Activated T-cell treated with anti-CD3 and anti-CD28 coated beads for 48 hours (primary cell): ENCODE results near the gene VSX1.

Experiments
- DNase-seq: peaks from one replicate; pipeline ENCODE4 v3.0.0-alpha.2; 2020; ENCODE audit warnings: low read depth

The VSX1 gene

DNA sequence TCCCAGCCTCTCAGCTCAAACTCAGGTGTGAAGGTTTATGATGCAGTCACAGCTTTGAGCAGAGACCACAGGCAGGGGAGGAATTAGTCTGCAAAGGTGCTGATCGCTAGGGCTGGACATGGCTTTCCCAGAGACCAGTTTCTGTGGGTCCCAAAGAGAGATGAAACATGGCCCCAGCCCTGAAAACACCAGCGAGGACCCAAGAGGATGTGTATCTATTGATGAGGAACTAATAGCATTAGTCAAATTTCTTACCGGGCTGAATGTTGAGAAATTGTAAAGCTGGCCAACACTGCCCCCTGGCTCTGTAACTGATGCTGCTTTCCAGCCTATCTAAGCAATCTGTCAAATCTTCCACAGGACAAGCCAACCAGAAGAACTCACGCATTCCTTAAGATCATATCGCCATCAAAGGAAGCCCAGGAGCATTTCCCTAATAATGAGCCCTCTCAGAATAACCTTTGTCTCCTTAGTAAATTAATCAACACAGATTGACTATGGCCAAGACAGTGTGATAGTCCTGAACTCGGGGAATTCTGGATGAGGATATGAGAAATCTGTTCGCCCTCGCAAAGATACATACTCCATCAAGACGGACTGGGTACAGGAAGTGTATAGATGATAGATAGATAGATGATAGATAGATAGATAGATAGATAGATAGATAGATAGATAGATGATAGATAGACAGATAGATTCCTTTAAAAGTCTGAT, 16.2 kb downstream of the VSX1 start:
- DNase-seq: no peak

GRCh38 chr20:25065072-25065624, 16.8 kb downstream of the VSX1 start:
- no peak for DNase-seq

DNA sequence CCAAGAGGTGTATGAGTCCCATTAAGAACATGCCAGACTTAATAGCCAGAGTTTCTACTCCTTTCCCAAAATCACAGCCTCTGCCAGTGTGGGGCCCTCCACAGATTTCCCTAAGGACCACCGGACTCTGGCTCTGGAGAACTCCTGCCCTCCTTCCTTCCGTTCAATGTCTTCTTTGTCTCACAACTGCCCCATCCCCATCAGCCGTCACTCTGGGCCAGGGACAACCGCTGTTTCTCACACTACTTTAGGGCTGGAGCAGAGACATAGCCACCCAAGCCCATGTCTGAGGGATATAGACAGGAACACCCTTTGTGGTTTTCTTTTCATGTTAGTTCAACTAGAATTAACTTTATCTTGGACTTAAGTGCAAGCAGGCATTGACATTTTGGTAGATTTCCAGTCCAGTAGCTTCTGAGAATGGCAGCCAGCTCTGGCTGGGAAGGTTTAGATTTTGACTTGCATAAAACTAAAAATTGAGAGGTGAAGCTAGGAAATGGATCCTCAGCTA, 17.3 kb downstream of the VSX1 start:
- no peak for DNase-seq

DNA sequence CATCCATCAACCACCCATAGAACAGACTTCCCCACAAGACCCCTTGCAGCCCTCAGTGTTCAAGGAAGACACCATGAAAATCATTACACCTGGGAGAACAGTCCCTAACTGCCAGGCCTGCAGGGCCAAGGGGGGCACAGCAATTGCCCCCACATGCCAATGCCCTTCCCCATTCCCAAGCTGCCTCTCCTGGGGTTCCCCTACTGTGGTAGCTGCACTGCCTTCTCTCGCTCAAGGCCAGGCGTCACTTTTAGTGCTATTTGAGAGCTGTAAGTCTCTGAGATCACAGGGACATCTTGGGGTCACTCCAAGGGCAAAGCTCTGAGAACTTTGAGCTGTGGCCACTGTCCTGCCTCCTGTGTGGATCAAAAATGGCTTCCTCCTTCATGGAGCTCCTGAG, 18.0 kb downstream of the VSX1 start:
- no peak for DNase-seq

DNA sequence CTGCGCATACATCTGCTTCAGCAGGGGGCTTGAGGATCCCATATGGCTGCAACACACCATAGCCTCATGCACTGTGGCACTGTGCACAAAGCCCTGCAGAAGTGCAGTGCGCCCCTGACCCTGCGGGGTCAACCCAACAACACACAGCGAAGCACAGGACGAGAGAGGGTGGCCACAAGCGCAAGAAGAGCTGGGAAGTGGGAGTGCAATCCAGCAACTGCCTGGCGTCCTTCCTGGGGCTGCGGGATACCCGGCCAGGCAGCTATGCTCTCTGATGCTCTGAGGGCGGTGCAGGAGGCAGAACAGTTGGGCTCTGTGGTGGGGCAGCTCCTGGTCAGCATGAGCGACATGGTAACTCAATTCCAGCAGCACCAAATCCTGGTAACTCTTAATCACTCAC, 18.4 kb downstream of the VSX1 start:
- no peak for DNase-seq

DNA sequence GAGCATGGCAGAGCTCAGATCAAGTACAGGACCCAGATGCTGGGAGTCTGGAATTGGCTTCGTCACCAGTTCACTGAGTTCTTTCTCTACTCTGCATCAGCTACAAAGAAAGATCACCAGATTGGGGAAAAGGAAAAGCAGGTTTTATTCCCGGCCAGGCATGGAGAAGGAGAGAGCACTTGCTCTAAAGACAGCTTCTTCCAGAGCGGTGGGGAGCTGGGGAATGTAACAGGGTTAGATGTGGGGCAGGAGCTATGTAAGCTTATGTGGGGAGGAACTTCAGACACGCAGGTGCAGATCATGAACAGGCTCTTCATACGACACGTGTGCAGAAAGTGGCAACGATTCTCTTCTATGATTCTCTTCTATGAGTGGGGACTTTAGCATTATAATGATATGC, 19.1 kb downstream of the VSX1 start:
- no peak for DNase-seq

DNA sequence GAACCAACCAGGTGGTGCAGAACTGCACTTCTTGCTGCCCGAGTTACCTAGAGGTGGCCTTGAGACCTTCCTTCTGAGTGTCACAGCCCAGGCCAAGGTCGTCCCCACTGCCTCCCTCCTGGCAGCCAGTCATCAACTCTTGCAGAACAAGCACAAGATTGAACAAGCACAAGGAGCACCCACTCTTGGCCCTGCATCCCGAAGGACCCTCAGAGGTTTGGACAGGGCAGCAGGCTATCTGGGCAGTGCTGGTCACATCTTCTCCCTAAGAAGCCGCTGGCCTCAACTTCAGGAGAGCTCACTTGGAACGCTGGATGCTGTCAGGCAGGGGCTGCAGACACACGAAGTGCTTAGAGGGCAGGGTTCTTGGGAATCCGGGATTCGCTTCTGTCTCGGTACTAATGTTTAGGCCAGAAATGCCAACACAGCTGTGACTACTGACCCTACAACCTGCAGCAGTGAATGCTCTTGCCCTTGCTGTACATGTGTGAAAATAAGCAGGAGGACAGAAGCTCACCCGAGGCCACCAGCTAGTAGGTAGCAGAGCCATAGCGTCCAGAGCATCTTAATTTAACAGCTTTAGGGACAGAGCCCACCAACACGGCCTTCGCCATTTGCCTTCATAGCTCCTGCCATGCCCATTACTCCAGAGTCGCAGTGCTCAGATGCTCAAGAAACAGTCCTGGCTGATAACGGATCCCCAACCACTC, 20.0 kb downstream of the VSX1 start:
- no peak for DNase-seq

DNA sequence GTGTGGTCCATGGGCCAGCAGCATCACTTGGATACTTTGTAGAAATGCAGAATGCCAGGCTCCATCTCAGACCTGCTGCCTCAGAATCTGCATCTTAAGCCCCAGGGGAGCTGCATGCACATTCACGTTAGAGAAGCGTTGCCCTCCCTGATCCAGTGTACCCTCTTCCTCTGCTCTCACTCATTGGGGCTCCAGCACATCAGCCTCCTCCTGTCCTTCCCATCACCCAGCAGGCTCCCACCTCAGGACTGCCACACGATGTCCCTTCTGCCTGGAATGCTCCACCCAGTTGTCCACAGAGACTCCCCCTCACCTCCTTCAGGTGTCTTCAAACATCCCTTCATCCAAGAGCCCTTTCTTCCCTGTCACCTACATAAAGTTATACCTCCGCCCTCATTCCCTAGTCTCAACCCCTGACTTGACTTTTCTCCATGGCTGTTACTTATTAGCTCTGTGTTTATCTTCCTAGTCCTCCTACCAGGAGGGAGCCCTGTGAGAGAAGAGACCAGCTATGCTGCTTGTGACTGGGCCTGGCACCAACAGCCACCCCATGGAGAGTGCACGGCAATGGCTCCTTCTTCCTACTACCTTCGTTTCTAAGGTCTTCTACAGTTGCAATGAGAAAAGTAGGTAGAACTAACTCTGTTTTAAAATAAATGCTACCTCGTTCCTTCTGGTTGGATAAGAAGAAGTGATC, 20.7 kb downstream of the VSX1 start:
- DNase-seq: no peak

DNA sequence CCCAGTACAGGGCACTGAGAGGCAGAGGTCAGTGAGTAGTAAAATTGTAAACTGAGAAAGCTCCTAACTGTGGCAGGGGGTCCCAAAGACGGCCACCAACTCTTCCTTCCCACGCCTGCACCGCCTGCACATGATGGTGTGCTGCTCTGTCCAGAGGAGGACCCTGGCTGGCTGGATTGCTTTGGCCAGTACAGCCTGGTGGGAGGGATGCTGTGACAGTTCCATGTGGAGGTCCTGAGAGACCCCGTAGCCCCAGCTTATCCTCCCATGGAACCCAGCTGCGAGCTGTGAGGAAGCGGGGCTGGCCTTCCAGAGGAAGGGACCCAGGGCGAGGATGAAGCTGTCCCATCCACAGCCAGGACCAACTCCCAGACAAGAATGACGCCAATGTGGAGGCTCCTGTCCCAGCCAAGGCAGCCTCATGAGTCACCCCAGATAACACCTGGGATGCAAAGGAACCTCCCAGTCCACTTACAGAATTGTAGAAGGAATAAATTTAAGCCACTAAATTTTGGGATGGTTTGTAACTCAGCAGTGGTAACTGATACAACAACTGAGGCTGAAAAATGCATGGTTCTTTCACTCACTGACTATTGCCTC, 22.0 kb downstream of the VSX1 start:
- no peak for DNase-seq

- DNase-seq: no peak
These were observed 22.8 kb downstream of the VSX1 start for GRCh38 chr20:25058847-25059810.

DNA sequence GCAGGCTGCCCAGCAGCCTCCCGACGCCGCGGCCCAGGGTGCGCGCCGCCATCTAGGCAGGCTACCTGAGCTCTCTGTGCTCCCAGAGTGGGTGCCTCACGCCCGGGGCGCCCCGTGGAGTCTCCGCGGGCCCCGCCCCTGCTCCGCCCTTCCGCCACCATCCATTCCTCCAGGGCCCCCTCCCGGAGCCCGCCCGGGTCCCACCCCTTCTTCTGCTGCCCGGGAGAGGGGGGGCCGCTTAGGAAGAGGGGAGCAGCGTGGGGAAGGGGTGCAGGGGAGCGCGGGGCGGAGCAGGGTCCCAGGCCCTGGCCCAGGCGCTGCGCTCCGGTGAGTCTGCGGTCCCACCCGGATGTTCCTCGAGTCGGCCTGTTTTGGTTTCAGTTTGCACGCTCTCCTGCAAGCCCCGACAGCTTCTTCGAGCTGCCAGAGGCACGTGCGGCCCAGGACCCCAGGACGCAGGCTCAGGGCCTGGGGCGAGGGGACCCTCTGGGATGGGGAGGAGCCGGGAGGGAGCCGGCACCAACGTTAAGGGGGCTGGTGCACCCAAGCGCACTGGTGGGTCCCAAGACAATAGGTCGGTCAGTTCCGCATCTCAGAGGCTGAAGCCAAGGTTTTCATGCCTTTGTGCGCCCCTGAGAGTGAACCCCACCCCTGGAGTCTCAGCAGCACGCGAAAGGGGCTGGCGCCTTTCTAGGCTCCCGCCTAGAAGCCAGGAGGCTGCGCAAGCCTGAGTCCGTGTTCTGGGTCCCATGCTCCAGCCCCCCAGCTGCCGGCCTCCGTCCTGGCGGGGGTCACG, 23.7 kb downstream of the VSX1 start, which contains the start of gene ACSS1:
Gene ACSS1 (minus strand): TSS at position 89 of the 796 bp plus-strand sequence. CDS start 37 bp downstream, at position 52.
- peak; percentile 54 for DNase-seq

DNA sequence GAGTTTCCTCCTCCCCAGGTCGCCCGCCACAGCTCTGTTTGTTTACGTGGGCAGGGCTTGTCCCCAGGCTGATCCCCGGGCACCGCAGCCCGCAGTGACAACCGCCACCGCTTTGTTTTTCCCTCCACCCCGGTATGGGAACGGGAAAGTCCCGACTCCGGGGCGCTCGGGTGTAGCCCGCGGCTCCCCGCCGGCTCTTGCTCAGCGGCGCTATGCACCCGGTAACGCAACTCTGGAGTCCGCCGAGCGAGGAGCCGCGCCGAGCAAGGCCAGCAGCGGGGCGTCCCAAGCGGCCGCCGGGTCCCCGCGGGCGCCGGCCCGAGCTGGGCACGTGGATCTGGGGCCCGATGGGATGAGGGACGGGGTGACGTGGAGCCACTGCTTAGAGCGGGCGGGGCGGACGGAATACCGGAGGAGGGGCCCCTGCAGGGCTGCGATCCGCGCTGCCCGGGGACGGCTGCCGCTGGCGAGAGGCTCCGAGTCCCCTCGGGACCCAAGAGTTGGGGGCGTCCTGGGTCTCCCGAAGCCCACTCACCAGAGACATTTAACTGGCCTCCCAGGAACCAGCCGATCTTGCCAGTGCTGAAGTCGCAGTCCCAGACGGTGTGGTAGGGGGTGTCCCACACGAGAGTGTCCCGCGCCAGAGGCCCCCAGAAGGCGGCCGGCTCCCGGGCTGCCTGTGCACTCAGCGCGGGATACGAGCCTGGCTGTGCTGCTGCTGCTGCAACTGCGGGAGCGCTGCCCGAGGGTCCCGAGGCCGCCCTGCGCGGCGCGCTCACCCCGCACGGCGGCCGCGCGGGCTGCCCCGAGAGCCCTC, 24.5 kb downstream of the VSX1 start:
- peak; percentile 67 for DNase-seq

DNA sequence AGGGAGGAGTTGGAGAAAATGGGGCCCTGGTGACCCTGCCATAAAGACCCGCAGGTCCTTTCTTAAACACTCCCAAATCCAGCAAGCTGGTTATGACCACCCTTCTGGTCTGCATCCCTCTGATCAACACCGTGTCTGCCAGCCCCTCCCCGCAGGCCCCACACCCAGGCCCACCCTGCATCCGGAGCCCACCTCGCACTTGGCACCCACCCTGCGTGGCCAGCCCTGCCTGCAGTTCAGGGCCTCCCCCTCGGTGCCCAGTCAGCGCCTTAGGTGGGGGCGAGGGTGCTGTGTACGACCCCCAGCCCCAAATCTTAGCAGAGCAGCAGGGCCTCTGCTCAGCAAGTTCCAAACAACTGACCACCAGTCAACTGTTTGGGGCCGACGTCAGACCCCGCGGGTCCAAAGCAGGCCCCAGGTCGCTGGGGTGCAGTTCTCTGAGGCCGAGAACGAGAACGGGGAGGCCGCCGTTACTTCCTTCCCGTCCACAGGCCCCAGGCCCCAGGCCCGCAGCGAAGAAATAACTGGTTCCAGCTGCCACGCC, 25.2 kb downstream of the VSX1 start:
- DNase-seq: no peak

DNA sequence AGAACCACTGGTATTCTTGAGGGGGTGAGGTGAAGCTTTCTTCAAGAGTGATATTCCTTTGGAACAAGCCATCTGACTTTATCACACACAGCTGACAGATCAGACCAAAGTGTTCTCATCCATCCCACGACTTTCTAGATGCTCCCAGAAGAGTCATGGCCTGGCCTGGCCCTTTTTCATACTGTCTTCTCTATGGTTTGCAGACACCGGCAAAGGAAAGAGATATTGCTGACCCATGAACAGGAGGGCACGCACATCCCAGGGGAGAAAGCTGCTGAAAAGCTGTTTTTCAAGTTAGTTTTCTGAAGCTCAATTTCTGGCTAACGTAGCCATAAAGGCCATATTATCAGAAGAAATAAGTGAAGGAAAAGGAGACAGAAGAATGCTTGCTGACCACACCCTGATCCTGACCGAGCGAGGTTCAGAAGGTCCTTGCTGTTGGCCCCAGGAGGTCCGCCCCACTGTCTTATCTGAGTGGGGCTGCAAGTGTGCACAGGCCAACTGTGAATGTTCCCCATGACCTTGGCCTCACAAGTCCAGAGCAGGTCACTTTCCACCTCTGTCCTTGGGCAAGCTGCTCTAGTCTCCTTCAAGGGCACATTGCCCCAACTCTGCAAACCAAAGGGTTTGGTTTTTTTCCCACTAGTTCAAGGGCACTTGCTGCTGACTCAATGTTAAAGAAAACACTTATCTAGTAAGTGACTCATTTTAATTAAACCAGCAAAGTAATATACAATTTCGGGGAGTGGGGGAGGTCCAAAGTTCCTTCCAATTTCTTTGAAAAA, 26.0 kb downstream of the VSX1 start:
- no peak for DNase-seq

DNA sequence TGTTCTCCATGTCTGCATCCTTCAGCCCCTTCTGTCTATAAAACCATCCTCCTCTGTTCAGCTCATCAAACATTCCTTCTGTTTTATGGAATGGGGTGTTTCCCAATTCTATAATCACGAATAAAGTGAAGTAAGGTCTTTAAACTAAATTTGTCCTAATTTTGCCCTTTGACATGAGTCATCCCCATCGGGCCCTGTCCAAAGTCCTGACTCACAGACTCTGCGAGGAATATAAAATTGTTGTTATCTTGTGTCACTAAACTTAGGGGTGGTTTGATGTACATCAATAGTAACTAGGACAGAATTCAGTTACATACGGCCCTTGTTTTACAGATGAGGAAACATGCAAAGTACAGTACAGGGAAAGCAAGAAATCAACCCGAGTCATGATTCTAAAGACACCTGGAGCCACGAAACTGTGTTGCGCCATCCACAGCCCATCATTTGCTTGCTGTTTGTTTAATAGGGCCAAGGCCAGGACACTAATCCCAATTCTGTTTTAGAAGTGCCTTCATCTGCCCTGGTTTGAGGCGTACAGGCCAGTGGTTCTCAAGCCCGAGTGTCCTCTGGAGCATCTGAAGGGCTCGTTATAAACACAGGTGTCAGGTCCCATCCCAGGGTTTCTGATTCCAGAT, 26.8 kb downstream of the VSX1 start:
- DNase-seq: no peak

GRCh38 chr20:25054096-25054820, 27.7 kb downstream of the VSX1 start:
- DNase-seq: no peak
